Inflammatory macrophage (primary cell): Measurements from ENCODE around the gene PFKFB2.

ENCODE experiments used
- DNase-seq, 2 donors: peaks; one replicate each; pipeline ENCODE4 v3.0.0-alpha.2; 2020 to 2022

The PFKFB2 gene

GRCh38 chr1:207021876-207022596 is 31.0 kb upstream of the PFKFB2 start:
- DNase-seq = no peak

GRCh38 chr1:207022996-207023679 is 29.9 kb upstream of the PFKFB2 start:
- DNase-seq = no peak

- DNase-seq = peak; percentile 55 to 81
These were observed 28.6 kb upstream of the PFKFB2 start for GRCh38 chr1:207024202-207025145.

GRCh38 chr1:207025146-207025880 is 27.8 kb upstream of the PFKFB2 start:
- peak; percentile 61 to 66 for DNase-seq

GRCh38 chr1:207026104-207026534 is 27.0 kb upstream of the PFKFB2 start:
- no peak for DNase-seq

GRCh38 chr1:207027206-207027777 is 25.8 kb upstream of the PFKFB2 start:
- DNase-seq = no peak

- DNase-seq = no peak
These were observed 25.2 kb upstream of the PFKFB2 start for GRCh38 chr1:207027921-207028320.

- DNase-seq = peak; percentile 81 to 84
These were observed 24.0 kb upstream of the PFKFB2 start for GRCh38 chr1:207028884-207029650.

GRCh38 chr1:207029701-207030521 is 23.2 kb upstream of the PFKFB2 start:
- DNase-seq = peak in 1 of 2 donors; percentile 6

- no peak for DNase-seq
These were observed 22.5 kb upstream of the PFKFB2 start for GRCh38 chr1:207030522-207031009.

- DNase-seq = no peak
These were observed 22.1 kb upstream of the PFKFB2 start for GRCh38 chr1:207031016-207031415.

GRCh38 chr1:207031632-207032264 is 21.3 kb upstream of the PFKFB2 start:
- DNase-seq = no peak

GRCh38 chr1:207032528-207033017 is 20.5 kb upstream of the PFKFB2 start, which contains the start of gene C1orf116:
Gene C1orf116 (minus strand): TSS chr1:207032756. CDS start chr1:207027598, 5,158 bp downstream.
- no peak for DNase-seq

- DNase-seq = no peak
These were observed 19.8 kb upstream of the PFKFB2 start for GRCh38 chr1:207033302-207033701.

GRCh38 chr1:207034208-207034607 is 18.9 kb upstream of the PFKFB2 start:
- DNase-seq = peak; percentile 9 to 18

- no peak for DNase-seq
These were observed 18.1 kb upstream of the PFKFB2 start for GRCh38 chr1:207034998-207035397.

- no peak for DNase-seq
These were observed 17.1 kb upstream of the PFKFB2 start for GRCh38 chr1:207035877-207036551.

- DNase-seq = no peak
These were observed 16.2 kb upstream of the PFKFB2 start for GRCh38 chr1:207036865-207037264.
